ENCODE data around the gene ATP2A2. TPM values are rescaled to one million over a fixed set of nuclear protein-coding genes. Genes with fewer than 3 reads are reported as not detected.

The ATP2A2 gene
- total and polyA plus RNA-seq, 2 of the 8 experiments (the other 6 are each of a cell fraction or from before 2014, with no cell fraction given), result 86.1 to 271 TPM

DNA sequence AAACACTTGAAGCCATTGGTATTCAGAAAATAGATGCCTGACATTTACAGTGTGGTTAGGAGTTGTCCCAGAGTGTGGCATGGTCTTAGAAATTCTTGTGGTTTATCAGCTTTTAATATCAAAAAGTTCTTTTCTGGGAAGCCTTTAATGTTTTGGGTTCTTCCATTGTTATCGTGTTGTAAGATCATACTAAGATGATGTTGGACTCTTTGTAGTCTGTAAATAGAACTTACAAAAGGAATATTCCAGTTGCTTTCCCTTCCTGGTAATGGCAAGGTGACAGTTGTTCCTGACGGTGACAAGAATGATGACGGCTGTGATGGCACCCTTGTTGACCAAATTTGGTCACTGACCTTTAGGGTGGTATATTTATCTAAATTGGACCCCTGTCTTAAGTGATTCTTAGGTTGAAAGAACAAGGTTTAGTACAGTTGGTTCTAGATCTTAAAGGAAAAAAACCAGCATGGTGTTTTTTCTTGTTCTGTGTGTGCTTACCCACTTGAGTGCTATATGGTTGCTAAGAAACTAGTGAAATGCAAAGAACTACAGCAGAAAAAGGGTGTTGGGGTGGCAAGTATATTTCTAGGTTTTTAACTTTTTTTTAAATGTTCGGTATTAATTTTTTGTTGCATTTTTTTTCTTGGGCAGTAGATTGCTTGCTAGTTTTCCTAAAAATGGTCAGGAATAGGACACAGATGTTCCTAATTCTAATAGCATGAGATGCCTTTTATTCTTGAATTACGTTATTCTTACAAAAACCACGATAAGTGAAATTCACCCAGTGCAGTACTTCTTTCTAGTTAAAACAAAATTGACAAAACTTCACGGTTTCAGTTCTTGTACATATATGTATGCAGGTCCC is 2.1 kb downstream of the ATP2A2 start:
- FAIRE-seq (no peak), DNase-seq (ENCODE audit: low read depth in 1 of 2, low spot score in 2 of 2) (no peak)
- no peak overlapping the region for H2BK12ac ChIP-seq (ENCODE audit: low read depth, low read length)
- no peak overlapping the region for H2BK15ac ChIP-seq (ENCODE audit: low read length)
- WGBS, 2 experiments (ENCODE audit: extremely low coverage in 1 of 2, insufficient coverage in 1 of 2, insufficient read length in 1 of 2, insufficient replicate concordance in 2 of 2, low coverage in 1 of 2, low lambda C conversion rate in 2 of 2, missing lambda C conversion rate in 1 of 2), result 86% methylated on average over 7 of the region's 7 CpGs; no CpG with 5 or more reads in 1 of the 2 experiments
- H3K9me3 ChIP-seq (ENCODE audit: insufficient read depth in 2 of 2, low read depth in 1 of 2, low read length in 1 of 2), result no peaks in the 10 kb centered on the region
- peaks cover 0 to 3% (median 1%) of the 10 kb centered on the region in 4 experiments; a peak in 2 of 7 replicates for H3K27me3 ChIP-seq (replicated peaks in 1 of 4; ENCODE audit: control insufficient read depth in 3 of 4, extremely low read depth in 1 of 4, insufficient read depth in 3 of 4, low read length in 3 of 4)
- H2BK120ac ChIP-seq (replicated peaks; ENCODE audit: low read depth, low read length), result no peak overlapping the region
- H3K4me2 ChIP-seq (ENCODE audit: insufficient read depth in 1 of 2, low read depth in 2 of 2, low read length in 2 of 2), result peak overlapping the region; percentile 71 to 74
- H3K14ac ChIP-seq (ENCODE audit: insufficient read length), result no peak overlapping the region
- 0 out of 7 replicates have a peak overlapping the region, but pooled peaks of 1 of the 4 experiments have one; percentile 4 for H3K9ac ChIP-seq (replicated peaks in 1 of 4; ENCODE audit: extremely low read depth in 1 of 4, low read depth in 3 of 4, low read length in 3 of 4)
- peaks cover 0 to 40% (median 9%) of the 10 kb centered on the region in 4 experiments; a peak in 3 of 8 replicates for H3K36me3 ChIP-seq (ENCODE audit: control insufficient read depth in 2 of 4, insufficient read depth in 4 of 4, low read length in 3 of 4)
- no peak overlapping the region for H2BK20ac ChIP-seq (ENCODE audit: low read length)
- CTCF ChIA-PET (ENCODE audit: partially characterized antibody), result interaction anchor here (1.1 to 1.3 kb wide), 2 partner anchors 33 to 47 kb away, joined by 3 to 4 read pairs; no protein-coding TSS in a partner anchor
- no peaks in the 10 kb centered on the region; the same call in 1 of the 2 replicates for H3K79me1 ChIP-seq (ENCODE audit: low read depth, low read length)
- H3K4me3 ChIP-seq (ENCODE audit: extremely low read depth in 1 of 4, insufficient read depth in 2 of 4, low read depth in 3 of 4, low read length in 4 of 4), result peak overlapping the region; percentile 7 to 96 (median 92); a peak in 6 of 8 replicates
- H3K23me2 ChIP-seq (ENCODE audit: low read depth, low read length), result peaks cover 15% of the 10 kb centered on the region
- H3K4ac ChIP-seq (replicated peaks; ENCODE audit: insufficient read length, low read depth, low read length), result no peak overlapping the region
- peaks cover 4 to 13% (median 8%) of the 10 kb centered on the region in 4 experiments; a peak in 5 of 7 replicates for H3K4me1 ChIP-seq (replicated peaks in 1 of 4; ENCODE audit: control insufficient read depth in 3 of 4, insufficient read depth in 4 of 4, low read length in 3 of 4)
- H2AFZ ChIP-seq (ENCODE audit: low read length), result no peak overlapping the region
- no peak overlapping the region for H2BK5ac ChIP-seq (ENCODE audit: low read depth, low read length)
- no peak overlapping the region for H4K5ac ChIP-seq (ENCODE audit: insufficient read length, low read depth, low read length)
- H2AK5ac ChIP-seq (ENCODE audit: low read depth, low read length), result no peak overlapping the region
- H3K18ac ChIP-seq (ENCODE audit: extremely low read depth, low read length), result no peak overlapping the region
- H3K23ac ChIP-seq (ENCODE audit: insufficient read length), result no peak overlapping the region
- peaks cover 27 to 62% of the 10 kb centered on the region in 2 experiments for H3K79me2 ChIP-seq (ENCODE audit: control insufficient read depth in 1 of 2, insufficient read depth in 2 of 2, low read length in 2 of 2)
- H4K8ac ChIP-seq (ENCODE audit: extremely low read depth, insufficient read depth, low read length), result no peak overlapping the region
- peaks cover 13 to 20% of the 10 kb centered on the region in 2 experiments for H4K20me1 ChIP-seq (replicated peaks in 1 of 2; ENCODE audit: control insufficient read depth in 1 of 2, insufficient read depth in 2 of 2, low read length in 2 of 2)
- no peak overlapping the region for H3K56ac ChIP-seq (replicated peaks; ENCODE audit: insufficient read length, low read depth, low read length)
- no peak overlapping the region for H3K27ac ChIP-seq (ENCODE audit: low read depth, low read length)
- POLR2A ChIA-PET (ENCODE audit: partially characterized antibody), result interaction anchor here (0.9 to 4.5 kb wide), 12 partner anchors 8 to 199 kb away, joined by 3 to 41 read pairs (median 4); partner anchors contain the start of genes FAM216A, GPN3 and IFT81
- no peak overlapping the region for H4K91ac ChIP-seq (replicated peaks; ENCODE audit: insufficient read length, low read length)
- TF ChIP-seq CBX8 (IDR thresholded peaks at IDR 0.05; ENCODE audit: borderline replicate concordance, low read depth, low read length) (no peak), HDAC2 (IDR thresholded peaks at IDR 0.05; ENCODE audit: borderline replicate concordance in 1 of 2, low read depth in 2 of 2, low read length in 2 of 2) (no peak), RXRA (IDR thresholded peaks at IDR 0.05; ENCODE audit: insufficient read depth, low read depth, low read length) (no peak), SUZ12 (IDR thresholded peaks at IDR 0.05; ENCODE audit: low read length) (no peak), JUN (IDR thresholded peaks at IDR 0.05; ENCODE audit: low read depth, low read length) (no peak)
